ENCODE results near the gene KHDRBS1.

GRCh38 chr1:32071758-32072621, 58.3 kb downstream of the KHDRBS1 start:
- TF ChIP-seq POLR2A (IDR thresholded peaks at IDR 0.05), result no peak
- TF ChIP-seq, protein P1, sequence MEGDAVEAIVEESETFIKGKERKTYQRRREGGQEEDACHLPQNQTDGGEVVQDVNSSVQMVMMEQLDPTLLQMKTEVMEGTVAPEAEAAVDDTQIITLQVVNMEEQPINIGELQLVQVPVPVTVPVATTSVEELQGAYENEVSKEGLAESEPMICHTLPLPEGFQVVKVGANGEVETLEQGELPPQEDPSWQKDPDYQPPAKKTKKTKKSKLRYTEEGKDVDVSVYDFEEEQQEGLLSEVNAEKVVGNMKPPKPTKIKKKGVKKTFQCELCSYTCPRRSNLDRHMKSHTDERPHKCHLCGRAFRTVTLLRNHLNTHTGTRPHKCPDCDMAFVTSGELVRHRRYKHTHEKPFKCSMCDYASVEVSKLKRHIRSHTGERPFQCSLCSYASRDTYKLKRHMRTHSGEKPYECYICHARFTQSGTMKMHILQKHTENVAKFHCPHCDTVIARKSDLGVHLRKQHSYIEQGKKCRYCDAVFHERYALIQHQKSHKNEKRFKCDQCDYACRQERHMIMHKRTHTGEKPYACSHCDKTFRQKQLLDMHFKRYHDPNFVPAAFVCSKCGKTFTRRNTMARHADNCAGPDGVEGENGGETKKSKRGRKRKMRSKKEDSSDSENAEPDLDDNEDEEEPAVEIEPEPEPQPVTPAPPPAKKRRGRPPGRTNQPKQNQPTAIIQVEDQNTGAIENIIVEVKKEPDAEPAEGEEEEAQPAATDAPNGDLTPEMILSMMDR (IDR thresholded peaks at IDR 0.05), result no peak

All from body of pancreas (tissue), 4 donors.